Osteocyte (in vitro differentiated cells): Measurements from ENCODE around the gene E2F3. TPM values are rescaled to one million over a fixed set of nuclear protein-coding genes. Genes with fewer than 3 reads are reported as not detected.

Source experiments
- DNase-seq: peaks from one replicate; pipeline ENCODE4 v3.0.0; 2021; ENCODE audit warnings: mixed read lengths; ENCODE audit not compliant: unreplicated experiment; ENCODE audit errors: extremely low spot score
- H3K27ac Mint-ChIP-seq: one replicate; pipeline ENCODE4 v1.8.0; 2021; ENCODE audit warnings: mild to moderate bottlenecking, mixed read lengths; ENCODE audit not compliant: unreplicated experiment
- H3K27me3 Mint-ChIP-seq: one replicate; pipeline ENCODE4 v1.8.0; 2021; ENCODE audit warnings: mixed read lengths; ENCODE audit not compliant: unreplicated experiment
- H3K36me3 Mint-ChIP-seq: one replicate; pipeline ENCODE4 v1.8.0; 2021; ENCODE audit warnings: mixed read lengths; ENCODE audit not compliant: unreplicated experiment
- H3K4me1 Mint-ChIP-seq: one replicate; pipeline ENCODE4 v1.8.0; 2021; ENCODE audit warnings: mixed read lengths; ENCODE audit not compliant: unreplicated experiment
- H3K4me3 Mint-ChIP-seq: one replicate; pipeline ENCODE4 v1.8.0; 2021; ENCODE audit warnings: mild to moderate bottlenecking, moderate library complexity, mixed read lengths; ENCODE audit not compliant: unreplicated experiment
- H3K9me3 Mint-ChIP-seq: one replicate; pipeline ENCODE4 v1.8.0; 2021; ENCODE audit warnings: mixed read lengths; ENCODE audit not compliant: unreplicated experiment
- CTCF ChIP-seq: fragments of 200-600 bp; sonication (generic); IDR thresholded peaks from 2 replicates; pipeline ENCODE4 v1.5.0; 2021; ENCODE audit warnings: antibody characterized with exemption, mild to moderate bottlenecking, moderate library complexity
- total RNA-seq: library from RNA; stranded (reverse); gene quantifications from 2 replicates; pipeline ENCODE4 v1.2.1, GENCODE V29; 2021

The E2F3 gene
- total RNA-seq, 1 donor from 2014 or later = 12.0 TPM

- no peaks in the 10 kb centered on the region for H3K9me3 Mint-ChIP-seq
- H3K36me3 Mint-ChIP-seq = peaks cover 7% of the 10 kb centered on the region
- no peak overlapping the region for H3K4me3 Mint-ChIP-seq
- no peaks in the 10 kb centered on the region for H3K27me3 Mint-ChIP-seq
- H3K27ac Mint-ChIP-seq = no peak overlapping the region
- TF ChIP-seq CTCF = no peak
- no peaks in the 10 kb centered on the region for H3K4me1 Mint-ChIP-seq
- no peak for DNase-seq
Measured at GRCh38 chr6:20477485-20477884, 75.8 kb downstream of the E2F3 start.

DNA sequence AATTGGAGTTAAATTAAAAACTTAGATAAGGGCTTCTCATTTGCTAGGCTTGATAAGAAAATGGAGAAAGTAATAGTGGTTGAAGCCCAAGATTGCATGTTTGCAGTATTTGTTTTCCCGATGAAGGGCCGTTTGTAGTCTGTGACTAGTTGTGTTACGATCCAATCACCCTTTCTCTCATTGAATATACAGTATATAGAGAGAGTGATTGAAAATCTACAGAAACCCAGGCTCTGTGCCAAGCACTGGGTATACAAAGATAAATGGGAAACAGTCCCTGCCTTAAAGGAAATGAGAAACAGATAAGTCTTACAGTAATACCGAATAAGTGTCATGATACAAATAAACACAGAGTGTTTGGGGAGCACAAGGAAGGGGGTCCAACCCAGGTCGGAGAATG is 77.4 kb downstream of the E2F3 start:
- Mint-ChIP-seq H3K9me3 (no peaks in the 10 kb centered on the region), H3K36me3 (peaks cover 11% of the 10 kb centered on the region), H3K27me3 (no peaks in the 10 kb centered on the region), H3K4me1 (no peaks in the 10 kb centered on the region), H3K27ac (no peak overlapping the region), H3K4me3 (no peak overlapping the region)
- no peak for TF ChIP-seq CTCF
- no peak for DNase-seq

DNA sequence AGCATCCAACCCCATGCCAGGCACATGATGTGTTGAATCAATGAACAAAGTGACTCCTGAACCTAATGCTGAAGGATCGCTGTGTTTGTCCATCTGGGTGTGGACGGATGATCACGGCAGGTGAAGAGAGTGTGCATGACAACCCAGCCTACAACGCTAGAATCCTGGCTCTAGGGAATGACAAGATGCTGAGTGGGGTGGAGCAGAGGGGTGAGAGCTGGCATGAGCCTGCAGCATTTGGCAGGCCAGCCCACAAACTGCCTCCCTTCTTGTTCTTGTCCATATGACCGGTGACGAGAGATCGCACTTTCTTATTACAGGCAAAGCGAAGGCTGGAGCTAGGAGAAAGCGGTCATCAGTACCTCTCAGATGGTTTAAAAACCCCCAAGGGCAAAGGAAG is 77.8 kb downstream of the E2F3 start:
- Mint-ChIP-seq H3K27ac (no peak overlapping the region), H3K27me3 (no peaks in the 10 kb centered on the region), H3K4me1 (no peaks in the 10 kb centered on the region), H3K36me3 (peaks cover 15% of the 10 kb centered on the region), H3K9me3 (no peaks in the 10 kb centered on the region), H3K4me3 (no peak overlapping the region)
- no peak for TF ChIP-seq CTCF
- DNase-seq = peak; percentile 57

- Mint-ChIP-seq H3K27me3 (no peaks in the 10 kb centered on the region), H3K9me3 (no peaks in the 10 kb centered on the region), H3K4me1 (no peaks in the 10 kb centered on the region), H3K27ac (no peak overlapping the region), H3K4me3 (no peak overlapping the region), H3K36me3 (peaks cover 18% of the 10 kb centered on the region)
- no peak for TF ChIP-seq CTCF
- peak; percentile 10 for DNase-seq
Measured at GRCh38 chr6:20481281-20481680, 79.6 kb downstream of the E2F3 start.

GRCh38 chr6:20483887-20484497 is 82.3 kb downstream of the E2F3 start:
- Mint-ChIP-seq H3K27me3 (no peaks in the 10 kb centered on the region), H3K36me3 (peaks cover 36% of the 10 kb centered on the region), H3K4me3 (no peak overlapping the region), H3K4me1 (no peaks in the 10 kb centered on the region), H3K27ac (no peak overlapping the region), H3K9me3 (no peaks in the 10 kb centered on the region)
- no peak for DNase-seq
- no peak for TF ChIP-seq CTCF
